Transverse colon (tissue), 4 donors: ENCODE results near the gene C19orf44. TPM values are rescaled to one million over a fixed set of nuclear protein-coding genes. Genes with fewer than 3 reads are reported as not detected.
A peak's percentile ranks its signal among the peaks of the same experiment; 100 is the strongest.
"Not testable (repeated sequence)": the region's sequence is repeated elsewhere in the genome, so short reads cannot be mapped to it uniquely, and the experiment has no call there.

Experiments used
- DNase-seq: peaks from one replicate; pipeline ENCODE4 v3.0.0-alpha.2; 2019
- H3K27ac ChIP-seq, 4 donors: fragments of 200-600 bp; sonication (generic); 2 replicates each; pipeline ENCODE4 v1.5.1; 2016 to 2018; ENCODE audit warnings: inconsistent platforms in 4 of 4
- H3K27me3 ChIP-seq: fragments of 200-600 bp; sonication (generic); 2 replicates; pipeline ENCODE4 v1.5.1; 2017; ENCODE audit warnings: inconsistent platforms
- H3K36me3 ChIP-seq, 4 donors: fragments of 200-600 bp; sonication (generic); 2 replicates each; pipeline ENCODE4 v1.5.1; 2017 to 2019; ENCODE audit warnings: inconsistent platforms in 4 of 4
- H3K4me1 ChIP-seq, 4 donors: fragments of 200-600 bp; sonication (generic); 2 replicates each; pipeline ENCODE4 v1.5.1; 2017 to 2020; ENCODE audit warnings: inconsistent platforms in 4 of 4
- H3K4me3 ChIP-seq, 4 donors: fragments of 200-600 bp; sonication (generic); 1 replicate in 1 of 4; 2 replicates in 3 of 4; pipeline versions ENCODE4 v1.5.1 to v1.6.1; 2017 to 2019; ENCODE audit warnings: inconsistent platforms in 4 of 4
- H3K9me3 ChIP-seq, 2 donors: fragments of 200-600 bp; sonication (generic); 2 replicates each; pipeline ENCODE4 v1.5.1; 2017 to 2019; ENCODE audit warnings: inconsistent platforms in 2 of 2
- CTCF ChIP-seq, 5 experiments: fragments of 200-600 bp in 3 of 5; fragments of 450-650 bp in 2 of 5; sonication (generic) in 3 of 5; IDR thresholded peaks; 1 replicate in 2 of 5; 2 replicates in 3 of 5; pipeline ENCODE4 v1.5.1; 2016 to 2017; ENCODE audit warnings: antibody characterized with exemption in 5 of 5, inconsistent platforms in 3 of 5, mild to moderate bottlenecking in 2 of 5, moderate library complexity in 1 of 5
- EP300 ChIP-seq: sonication (generic); formaldehyde crosslinking; IDR thresholded peaks from one replicate; pipeline ENCODE4 v1.6.1; 2017; ENCODE audit warnings: antibody characterized with exemption, low read depth
- POLR2A ChIP-seq: fragments of 450-650 bp; IDR thresholded peaks from one replicate; pipeline ENCODE4 v1.6.1; 2016; ENCODE audit warnings: antibody characterized with exemption, mild to moderate bottlenecking, moderate library complexity
- POLR2AphosphoS5 ChIP-seq, 3 donors: sonication (generic); formaldehyde crosslinking; IDR thresholded peaks; one replicate each; pipeline ENCODE4 v1.6.1; 2016; ENCODE audit warnings: antibody characterized with exemption in 3 of 3
- WGBS, 2 donors: methylation state at CpG; one replicate each; pipeline ENCODE4 v1.1.5; 2018; ENCODE audit warnings: low coverage in 1 of 2; 5-methylcytosine and 5-hydroxymethylcytosine counted together
- in situ Hi-C, 4 donors: fragments of 200-750 bp; cut with MboI; loops; one replicate each; pipeline versions ENCODE4 v1.15.0 to v1.15.1; 2017; ENCODE audit warnings: low sequenced_read_pairs in 3 of 4, low pct_ligation_motif_present in 1 of 4, low pct_unique_long_range_greater_than_20kb in 1 of 4
- intact Hi-C: fragments of 100-400 bp; cut with DNase I; formaldehyde crosslinking; loops from one replicate; pipeline ENCODE4 v1.15.1; 2023; ENCODE audit warnings: low total_unique reads
- total RNA-seq, 4 donors: library from RNA; depleted of rRNA; stranded (reverse); fragments of >200 nt; gene quantifications; one replicate each; pipeline ENCODE4 v1.1.0, GENCODE V29; 2016

C19orf44 gene
- total RNA-seq, 4 donors from 2014 or later: 0.20 to 6.7 (median 1.6) TPM

- TF ChIP-seq POLR2A (no peak), POLR2AphosphoS5 (IDR thresholded peaks at IDR 0.05) (no peak), CTCF (IDR thresholded peaks at IDR 0.05) (no peak)
- in situ Hi-C loops: no loop called here
- Histone ChIP-seq H3K27me3 (no peaks in the 10 kb centered on the region), H3K4me1 (peaks cover 4 to 13% (median 8%) of the 10 kb centered on the region in 4 donors), H3K4me3 (peak overlapping the region; percentile 60 to 81 (median 62)), H3K27ac (peak overlapping the region; percentile 72 to 84 (median 82)), H3K9me3 (no peaks in the 10 kb centered on the region), H3K36me3 (no peaks in the 10 kb centered on the region)
- peak; percentile 20 for DNase-seq
- intact Hi-C loops: no loop called here
- 15% methylated on average over 16 of the region's 16 CpGs; no CpG with 5 or more reads in 1 of the 2 donors for WGBS, 2 donors
Measured at GRCh38 chr19:16496613-16496983, 404 bp downstream of the C19orf44 start.

GRCh38 chr19:16497042-16497441 lies 848 bp downstream of the C19orf44 start:
- H3K4me1 ChIP-seq: peaks cover 4 to 13% (median 8%) of the 10 kb centered on the region in 4 donors
- TF ChIP-seq POLR2A: no peak
- no peak for TF ChIP-seq EP300
- TF ChIP-seq CTCF (IDR thresholded peaks at IDR 0.05): no peak
- TF ChIP-seq POLR2AphosphoS5 (IDR thresholded peaks at IDR 0.05): no peak
- H3K36me3 ChIP-seq: no peaks in the 10 kb centered on the region
- H3K27ac ChIP-seq: peak overlapping the region; percentile 72 to 84 (median 82)
- peak overlapping the region in 2 of 4 donors; percentile 63 to 81 for H3K4me3 ChIP-seq
- H3K27me3 ChIP-seq: no peaks in the 10 kb centered on the region
- intact Hi-C loops: no loop called here
- WGBS, 2 donors: 58 to 75% methylated on average over 8 to 12 of the region's 12 CpGs
- in situ Hi-C loops: no loop called here
- no peak for DNase-seq
- H3K9me3 ChIP-seq: no peaks in the 10 kb centered on the region

GRCh38 chr19:16497837-16498236 lies 1.6 kb downstream of the C19orf44 start:
- DNase-seq: no peak
- intact Hi-C loops (no loop called here), in situ Hi-C loops (no loop called here)
- peaks cover 4 to 13% (median 8%) of the 10 kb centered on the region in 4 donors for H3K4me1 ChIP-seq
- TF ChIP-seq EP300 (no peak), POLR2AphosphoS5 (IDR thresholded peaks at IDR 0.05) (no peak), POLR2A (no peak), CTCF (IDR thresholded peaks at IDR 0.05) (no peak)
- no peaks in the 10 kb centered on the region for H3K9me3 ChIP-seq
- H3K27ac ChIP-seq: no peak overlapping the region
- H3K27me3 ChIP-seq: no peaks in the 10 kb centered on the region
- no peak overlapping the region for H3K4me3 ChIP-seq
- 90 to 94% methylated on average over 6 of the region's 6 CpGs for WGBS, 2 donors
- no peaks in the 10 kb centered on the region for H3K36me3 ChIP-seq

- in situ Hi-C loops: no loop called here
- TF ChIP-seq CTCF (IDR thresholded peaks at IDR 0.05): no peak
- Histone ChIP-seq H3K4me1 (no peaks in the 10 kb centered on the region), H3K27ac (no peak overlapping the region), H3K27me3 (no peaks in the 10 kb centered on the region), H3K4me3 (no peak overlapping the region), H3K36me3 (no peaks in the 10 kb centered on the region), H3K9me3 (no peaks in the 10 kb centered on the region)
- 90 to 92% methylated on average over 3 of the region's 3 CpGs for WGBS, 2 donors
- no peak for DNase-seq
- intact Hi-C loops: no loop called here
Measured at GRCh38 chr19:16504271-16504670, 8.1 kb downstream of the C19orf44 start.

GRCh38 chr19:16506161-16506560 lies 10.0 kb downstream of the C19orf44 start:
- DNase-seq, H3K27me3 ChIP-seq, H3K36me3 ChIP-seq, H3K9me3 ChIP-seq, H3K4me3 ChIP-seq, H3K27ac ChIP-seq, in situ Hi-C loops, H3K4me1 ChIP-seq, intact Hi-C loops: not testable (repeated sequence)
- 86 to 89% methylated on average over 3 to 11 of the region's 11 CpGs for WGBS, 2 donors
